ENCODE measurements around the gene FIGNL2.

Gene FIGNL2

DNA sequence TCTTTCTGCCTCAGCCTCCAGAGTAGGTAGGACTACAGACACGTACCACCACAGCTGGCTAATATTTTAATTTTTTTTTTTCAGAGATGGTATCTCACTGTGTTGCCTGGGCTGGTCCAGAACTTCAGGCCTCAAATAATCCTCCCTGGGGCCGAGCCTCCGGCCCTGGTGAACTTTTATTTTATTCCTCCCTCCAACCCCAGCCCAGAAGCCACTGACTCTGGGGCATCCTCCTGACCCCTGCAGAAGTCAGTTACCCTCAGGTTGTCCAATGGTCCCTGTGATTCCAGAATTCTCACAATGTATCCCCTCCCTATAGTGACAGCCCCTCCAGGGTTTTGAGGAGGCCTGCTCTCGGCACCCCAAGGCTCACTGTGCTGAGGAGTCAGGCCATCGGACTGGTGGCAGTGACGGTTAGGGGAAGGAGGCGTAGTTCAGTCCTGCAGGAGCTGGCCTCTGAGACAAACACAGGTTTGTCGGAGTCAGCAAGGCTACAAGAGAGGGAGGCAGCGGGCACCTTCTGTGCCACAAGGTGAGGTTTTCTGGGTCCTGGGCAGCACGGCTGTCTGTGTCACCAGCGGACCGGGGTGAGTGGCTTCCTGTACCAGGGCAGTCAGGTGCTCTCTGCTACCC lies 19.4 kb upstream of the FIGNL2 start:
- no peaks in the 10 kb centered on the region for H3K9me3 ChIP-seq (ENCODE audit: control insufficient read depth in 1 of 2, low read length in 2 of 2)
- no peak overlapping the region for H3K27ac ChIP-seq (ENCODE audit: low read depth, low read length)
- H3K9ac ChIP-seq (ENCODE audit: low read depth in 1 of 2, low read length in 2 of 2): no peak overlapping the region
- no peaks in the 10 kb centered on the region for H3K36me3 ChIP-seq (ENCODE audit: control insufficient read depth in 1 of 2, insufficient read depth in 2 of 2, low read length in 2 of 2)
- peaks cover 9 to 21% of the 10 kb centered on the region in 2 donors for H3K4me1 ChIP-seq (ENCODE audit: control insufficient read depth in 1 of 2, insufficient read depth in 2 of 2, low read length in 2 of 2)
- H3K27me3 ChIP-seq (ENCODE audit: control insufficient read depth in 1 of 2, insufficient read depth in 2 of 2, low read length in 2 of 2): peaks cover 50 to 53% of the 10 kb centered on the region in 2 donors
- no peak overlapping the region for H3K4me3 ChIP-seq (ENCODE audit: low read depth in 1 of 2, low read length in 2 of 2)

DNA sequence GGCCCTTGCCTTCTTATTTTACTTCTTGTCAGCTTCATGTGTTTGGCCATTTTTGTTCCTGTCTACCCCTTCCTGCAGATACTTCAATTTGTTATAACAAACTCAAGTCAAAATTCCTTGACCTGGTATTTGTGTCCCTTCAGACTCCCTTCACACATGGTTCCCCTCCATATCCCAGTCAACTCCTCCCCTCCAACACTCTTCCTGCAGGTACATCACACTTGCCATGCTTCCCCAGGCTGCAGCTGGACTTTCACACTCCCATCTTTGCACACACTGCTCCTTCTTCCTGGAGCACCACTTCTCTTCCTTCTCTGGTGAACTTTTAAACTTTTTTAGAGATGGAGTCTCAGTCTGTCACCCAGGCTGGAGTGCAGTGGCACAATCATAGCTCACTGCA lies 18.9 kb upstream of the FIGNL2 start:
- Histone ChIP-seq H3K4me3 (ENCODE audit: low read depth in 1 of 2, low read length in 2 of 2) (no peak overlapping the region), H3K27me3 (ENCODE audit: control insufficient read depth in 1 of 2, insufficient read depth in 2 of 2, low read length in 2 of 2) (peaks cover 49 to 51% of the 10 kb centered on the region in 2 donors), H3K9ac (ENCODE audit: low read depth in 1 of 2, low read length in 2 of 2) (no peak overlapping the region), H3K9me3 (ENCODE audit: control insufficient read depth in 1 of 2, low read length in 2 of 2) (no peaks in the 10 kb centered on the region), H3K27ac (ENCODE audit: low read depth, low read length) (no peak overlapping the region), H3K4me1 (ENCODE audit: control insufficient read depth in 1 of 2, insufficient read depth in 2 of 2, low read length in 2 of 2) (peaks cover 9 to 21% of the 10 kb centered on the region in 2 donors), H3K36me3 (ENCODE audit: control insufficient read depth in 1 of 2, insufficient read depth in 2 of 2, low read length in 2 of 2) (no peaks in the 10 kb centered on the region)

DNA sequence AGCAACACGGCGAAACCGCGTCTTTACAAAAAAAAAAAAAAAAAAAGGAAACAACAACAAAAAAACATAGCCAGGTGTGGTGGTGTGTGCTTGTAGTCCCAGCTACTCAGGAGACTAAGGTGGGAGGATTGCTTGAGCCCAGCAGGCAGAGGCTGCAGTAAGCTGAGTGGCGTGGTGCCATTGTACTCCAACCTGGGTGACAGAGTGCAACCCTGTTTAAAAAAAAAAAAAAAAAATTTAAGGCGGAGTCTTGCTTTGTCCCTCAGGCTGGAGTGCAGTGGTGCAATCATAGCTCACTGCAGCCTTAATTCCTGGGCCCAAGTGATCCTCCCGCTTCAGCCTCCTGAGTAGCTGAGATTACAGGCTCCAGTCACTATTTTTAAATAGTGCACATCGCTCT lies 18.2 kb upstream of the FIGNL2 start:
- no peak overlapping the region for H3K4me3 ChIP-seq (ENCODE audit: low read depth in 1 of 2, low read length in 2 of 2)

DNA sequence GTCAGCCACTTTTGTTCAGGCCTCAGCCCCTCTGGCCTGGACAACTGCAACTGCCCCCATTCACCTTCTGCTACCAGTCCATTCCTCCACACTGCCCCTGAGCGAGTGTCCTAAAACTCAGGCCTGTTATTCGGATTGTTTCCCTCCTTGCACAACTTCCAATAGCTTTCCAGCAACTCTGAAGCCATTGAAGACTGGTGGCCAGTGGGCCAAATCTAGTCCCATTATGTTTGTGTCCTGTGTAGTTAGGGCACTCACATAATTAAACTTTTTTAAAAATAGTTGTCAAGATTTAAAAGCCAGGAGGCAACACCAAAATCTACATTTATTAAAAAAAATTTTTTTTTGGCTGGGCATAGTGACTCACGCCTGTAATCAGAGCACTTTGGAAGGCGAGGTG lies 17.8 kb upstream of the FIGNL2 start:
- no peaks in the 10 kb centered on the region for H3K36me3 ChIP-seq (ENCODE audit: control insufficient read depth in 1 of 2, insufficient read depth in 2 of 2, low read length in 2 of 2)
- H3K9me3 ChIP-seq (ENCODE audit: control insufficient read depth in 1 of 2, low read length in 2 of 2): no peaks in the 10 kb centered on the region
- H3K4me3 ChIP-seq (ENCODE audit: low read depth in 1 of 2, low read length in 2 of 2): no peak overlapping the region
- H3K27me3 ChIP-seq (ENCODE audit: control insufficient read depth in 1 of 2, insufficient read depth in 2 of 2, low read length in 2 of 2): peaks cover 51% of the 10 kb centered on the region in 2 donors
- H3K4me1 ChIP-seq (ENCODE audit: control insufficient read depth in 1 of 2, insufficient read depth in 2 of 2, low read length in 2 of 2): peaks cover 9 to 21% of the 10 kb centered on the region in 2 donors
- H3K27ac ChIP-seq (ENCODE audit: low read depth, low read length): no peak overlapping the region
- H3K9ac ChIP-seq (ENCODE audit: low read depth in 1 of 2, low read length in 2 of 2): no peak overlapping the region

More for the DNA sequence above, 18.2 kb upstream of the FIGNL2 start:
- H3K4me1 ChIP-seq (ENCODE audit: control insufficient read depth in 1 of 2, insufficient read depth in 2 of 2, low read length in 2 of 2): peaks cover 9 to 21% of the 10 kb centered on the region in 2 donors
- H3K9ac ChIP-seq (ENCODE audit: low read depth in 1 of 2, low read length in 2 of 2): no peak overlapping the region
- peaks cover 51 to 53% of the 10 kb centered on the region in 2 donors for H3K27me3 ChIP-seq (ENCODE audit: control insufficient read depth in 1 of 2, insufficient read depth in 2 of 2, low read length in 2 of 2)
- H3K36me3 ChIP-seq (ENCODE audit: control insufficient read depth in 1 of 2, insufficient read depth in 2 of 2, low read length in 2 of 2): no peaks in the 10 kb centered on the region
- H3K27ac ChIP-seq (ENCODE audit: low read depth, low read length): no peak overlapping the region
- no peaks in the 10 kb centered on the region for H3K9me3 ChIP-seq (ENCODE audit: control insufficient read depth in 1 of 2, low read length in 2 of 2)

- peaks cover 4 to 21% of the 10 kb centered on the region in 2 donors for H3K4me1 ChIP-seq (ENCODE audit: control insufficient read depth in 1 of 2, insufficient read depth in 2 of 2, low read length in 2 of 2)
- H3K9ac ChIP-seq (ENCODE audit: low read depth in 1 of 2, low read length in 2 of 2): no peak overlapping the region
- H3K9me3 ChIP-seq (ENCODE audit: control insufficient read depth in 1 of 2, low read length in 2 of 2): no peaks in the 10 kb centered on the region
- no peak overlapping the region for H3K4me3 ChIP-seq (ENCODE audit: low read depth in 1 of 2, low read length in 2 of 2)
- H3K36me3 ChIP-seq (ENCODE audit: control insufficient read depth in 1 of 2, insufficient read depth in 2 of 2, low read length in 2 of 2): no peaks in the 10 kb centered on the region
- H3K27me3 ChIP-seq (ENCODE audit: control insufficient read depth in 1 of 2, insufficient read depth in 2 of 2, low read length in 2 of 2): peaks cover 46 to 47% of the 10 kb centered on the region in 2 donors
- no peak overlapping the region for H3K27ac ChIP-seq (ENCODE audit: low read depth, low read length)
These were observed 17.3 kb upstream of the FIGNL2 start for GRCh38 chr12:51865757-51866270.

GRCh38 chr12:51864833-51865670 lies 16.5 kb upstream of the FIGNL2 start:
- no peak overlapping the region for H3K27ac ChIP-seq (ENCODE audit: low read depth, low read length)
- no peak overlapping the region for H3K4me3 ChIP-seq (ENCODE audit: low read depth in 1 of 2, low read length in 2 of 2)
- peaks cover 40 to 43% of the 10 kb centered on the region in 2 donors for H3K27me3 ChIP-seq (ENCODE audit: control insufficient read depth in 1 of 2, insufficient read depth in 2 of 2, low read length in 2 of 2)
- no peaks in the 10 kb centered on the region for H3K9me3 ChIP-seq (ENCODE audit: control insufficient read depth in 1 of 2, low read length in 2 of 2)
- no peaks in the 10 kb centered on the region for H3K36me3 ChIP-seq (ENCODE audit: control insufficient read depth in 1 of 2, insufficient read depth in 2 of 2, low read length in 2 of 2)
- H3K9ac ChIP-seq (ENCODE audit: low read depth in 1 of 2, low read length in 2 of 2): no peak overlapping the region
- H3K4me1 ChIP-seq (ENCODE audit: control insufficient read depth in 1 of 2, insufficient read depth in 2 of 2, low read length in 2 of 2): peaks cover 0 to 21% of the 10 kb centered on the region in 2 donors

- Histone ChIP-seq H3K9me3 (ENCODE audit: control insufficient read depth in 1 of 2, low read length in 2 of 2) (no peaks in the 10 kb centered on the region), H3K27ac (ENCODE audit: low read depth, low read length) (no peak overlapping the region), H3K4me1 (ENCODE audit: control insufficient read depth in 1 of 2, insufficient read depth in 2 of 2, low read length in 2 of 2) (peaks cover 0 to 21% of the 10 kb centered on the region in 2 donors), H3K36me3 (ENCODE audit: control insufficient read depth in 1 of 2, insufficient read depth in 2 of 2, low read length in 2 of 2) (no peaks in the 10 kb centered on the region), H3K4me3 (ENCODE audit: low read depth in 1 of 2, low read length in 2 of 2) (peak overlapping the region; percentile 5 to 43), H3K9ac (ENCODE audit: low read depth in 1 of 2, low read length in 2 of 2) (no peak overlapping the region), H3K27me3 (ENCODE audit: control insufficient read depth in 1 of 2, insufficient read depth in 2 of 2, low read length in 2 of 2) (peaks cover 34 to 37% of the 10 kb centered on the region in 2 donors)
These were observed 15.7 kb upstream of the FIGNL2 start for GRCh38 chr12:51863933-51864832.

DNA sequence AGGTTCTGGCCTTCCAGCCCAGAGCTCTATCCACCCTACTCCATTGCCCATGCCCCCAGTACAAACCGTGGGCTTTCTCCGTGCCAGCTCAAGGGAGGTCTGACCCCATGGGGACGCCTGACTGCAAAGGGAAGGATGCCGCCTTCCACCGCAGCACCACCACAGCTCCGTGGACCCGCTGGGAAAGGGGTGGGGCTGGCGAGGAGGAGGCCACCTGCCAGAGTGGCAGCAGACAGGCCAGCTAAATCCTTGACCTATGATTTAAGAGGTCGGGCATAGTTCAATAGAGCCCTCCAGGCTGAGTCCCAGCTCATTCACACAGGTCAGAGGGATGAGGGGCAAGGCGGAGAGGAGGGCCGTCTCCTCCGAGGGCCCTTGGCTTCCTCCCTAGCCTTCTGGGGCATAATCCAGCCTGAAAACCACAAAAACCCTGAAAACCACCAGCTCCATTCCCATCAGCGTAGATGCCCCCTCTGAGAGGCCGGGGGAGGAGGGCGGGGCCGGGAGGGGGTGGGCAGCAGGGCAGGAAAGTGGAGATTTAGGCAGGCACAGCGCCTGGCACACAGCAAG lies 14.9 kb upstream of the FIGNL2 start:
- Histone ChIP-seq H3K36me3 (ENCODE audit: control insufficient read depth in 1 of 2, insufficient read depth in 2 of 2, low read length in 2 of 2) (no peaks in the 10 kb centered on the region), H3K27me3 (ENCODE audit: control insufficient read depth in 1 of 2, insufficient read depth in 2 of 2, low read length in 2 of 2) (peaks cover 30% of the 10 kb centered on the region in 2 donors), H3K9ac (ENCODE audit: low read depth in 1 of 2, low read length in 2 of 2) (no peak overlapping the region), H3K4me3 (ENCODE audit: low read depth in 1 of 2, low read length in 2 of 2) (peak overlapping the region; percentile 5 to 43), H3K4me1 (ENCODE audit: control insufficient read depth in 1 of 2, insufficient read depth in 2 of 2, low read length in 2 of 2) (peaks cover 0 to 15% of the 10 kb centered on the region in 2 donors), H3K27ac (ENCODE audit: low read depth, low read length) (no peak overlapping the region), H3K9me3 (ENCODE audit: control insufficient read depth in 1 of 2, low read length in 2 of 2) (no peaks in the 10 kb centered on the region)

GRCh38 chr12:51862947-51863346 lies 14.4 kb upstream of the FIGNL2 start:
- peaks cover 0 to 15% of the 10 kb centered on the region in 2 donors for H3K4me1 ChIP-seq (ENCODE audit: control insufficient read depth in 1 of 2, insufficient read depth in 2 of 2, low read length in 2 of 2)
- no peak overlapping the region for H3K27ac ChIP-seq (ENCODE audit: low read depth, low read length)
- no peaks in the 10 kb centered on the region for H3K9me3 ChIP-seq (ENCODE audit: control insufficient read depth in 1 of 2, low read length in 2 of 2)
- no peak overlapping the region for H3K9ac ChIP-seq (ENCODE audit: low read depth in 1 of 2, low read length in 2 of 2)
- H3K4me3 ChIP-seq (ENCODE audit: low read depth in 1 of 2, low read length in 2 of 2): no peak overlapping the region
- peaks cover 25 to 26% of the 10 kb centered on the region in 2 donors for H3K27me3 ChIP-seq (ENCODE audit: control insufficient read depth in 1 of 2, insufficient read depth in 2 of 2, low read length in 2 of 2)
- H3K36me3 ChIP-seq (ENCODE audit: control insufficient read depth in 1 of 2, insufficient read depth in 2 of 2, low read length in 2 of 2): no peaks in the 10 kb centered on the region

All from duodenal mucosa (tissue), 2 donors.